Testis (tissue), 2 donors: ENCODE results near the gene DSC3.

Source experiments
- CTCF ChIP-seq, 3 experiments: fragments of 450-650 bp in 2 of 3; fragments of 200-600 bp in 1 of 3; sonication (generic) in 1 of 3; IDR thresholded peaks; one replicate each; pipeline ENCODE4 v1.5.1; 2016 to 2019; ENCODE audit warnings: antibody characterized with exemption in 3 of 3, mild to moderate bottlenecking in 2 of 3, moderate library complexity in 1 of 3
- POLR2A ChIP-seq: fragments of 450-650 bp; IDR thresholded peaks from one replicate; pipeline ENCODE4 v1.6.1; 2017; ENCODE audit warnings: antibody characterized with exemption, mild to moderate bottlenecking, moderate library complexity

- TF ChIP-seq CTCF (IDR thresholded peaks at IDR 0.05), result no peak
- TF ChIP-seq POLR2A, result no peak
Measured at GRCh38 chr18:30999186-30999585, 43.4 kb downstream of the DSC3 start.
